Measurements from ENCODE around the gene SPRY2. TPM values are rescaled to one million over a fixed set of nuclear protein-coding genes. Genes with fewer than 3 reads are reported as not detected.

The SPRY2 gene
- total RNA-seq (2014; rRNA removed; shearing (Covaris generic); ENCODE audit: low replicate concordance) = 1.2 and 9.2 TPM in 2 replicates

- DNase-seq (ENCODE audit: low read depth) = peak; percentile 88
- in situ Hi-C loops (cut with HindIII; ENCODE audit: low pct_unique_long_range_greater_than_20kb, low sequenced_read_pairs) = no loop called here
Measured at GRCh38 chr13:80341101-80341755, at the start of gene SPRY2. Gene SPRY2, minus strand, starts transcription at chr13:80341126. Its CDS starts 3,421 bp downstream, at chr13:80337705.

GRCh38 chr13:80390338-80390737, 49.4 kb upstream of the SPRY2 start:
- DNase-seq (ENCODE audit: low read depth) = no peak
- in situ Hi-C loops (cut with HindIII; ENCODE audit: low pct_unique_long_range_greater_than_20kb, low sequenced_read_pairs) = no loop called here

- no peak for DNase-seq (ENCODE audit: low read depth)
- in situ Hi-C loops (cut with HindIII; ENCODE audit: low pct_unique_long_range_greater_than_20kb, low sequenced_read_pairs) = no loop called here
Measured at GRCh38 chr13:80389073-80390038, 48.4 kb upstream of the SPRY2 start.

DNA sequence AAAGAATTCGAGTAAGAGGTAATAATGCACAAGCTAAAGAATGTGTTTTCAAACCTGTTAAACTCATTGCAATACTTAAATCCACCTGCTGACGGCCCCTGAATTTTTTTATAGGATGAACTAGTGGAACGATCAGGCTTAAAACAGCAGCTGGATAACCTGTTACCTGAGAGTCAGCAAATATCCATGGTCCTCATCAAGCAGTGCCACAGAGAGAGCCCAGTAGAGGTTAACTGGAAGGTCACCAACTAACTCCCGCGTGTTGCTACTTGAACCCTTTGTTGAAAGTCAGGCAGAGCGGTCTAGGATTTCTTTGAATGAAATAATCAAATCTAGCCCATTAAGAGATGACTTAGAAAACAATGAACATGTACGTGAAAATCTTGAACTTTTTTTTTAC, 47.6 kb upstream of the SPRY2 start:
- in situ Hi-C loops (cut with HindIII; ENCODE audit: low pct_unique_long_range_greater_than_20kb, low sequenced_read_pairs) = no loop called here
- no peak for DNase-seq (ENCODE audit: low read depth)

DNA sequence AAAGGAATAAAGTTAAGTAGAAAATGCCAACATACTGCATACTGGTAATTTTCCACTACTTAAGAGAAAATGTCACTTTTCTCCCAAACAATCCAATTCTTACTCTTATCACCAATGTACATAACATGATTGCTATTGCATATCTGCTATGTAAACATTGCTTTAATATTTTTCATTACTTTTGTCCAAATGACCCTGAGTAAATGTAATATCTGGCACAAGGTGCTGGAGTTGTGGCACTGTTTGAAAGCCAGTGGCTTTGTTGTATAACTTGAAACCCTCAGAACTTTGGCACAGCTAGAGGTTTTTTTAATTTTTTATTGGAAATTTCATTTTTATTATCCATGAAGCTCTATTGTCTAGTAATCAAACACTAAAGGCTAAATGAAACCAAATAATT, 45.7 kb upstream of the SPRY2 start:
- in situ Hi-C loops (cut with HindIII; ENCODE audit: low pct_unique_long_range_greater_than_20kb, low sequenced_read_pairs) = no loop called here
- no peak for DNase-seq (ENCODE audit: low read depth)

- in situ Hi-C loops (cut with HindIII; ENCODE audit: low pct_unique_long_range_greater_than_20kb, low sequenced_read_pairs) = no loop called here
- no peak for DNase-seq (ENCODE audit: low read depth)
Measured at GRCh38 chr13:80386002-80386401, 45.1 kb upstream of the SPRY2 start.

DNA sequence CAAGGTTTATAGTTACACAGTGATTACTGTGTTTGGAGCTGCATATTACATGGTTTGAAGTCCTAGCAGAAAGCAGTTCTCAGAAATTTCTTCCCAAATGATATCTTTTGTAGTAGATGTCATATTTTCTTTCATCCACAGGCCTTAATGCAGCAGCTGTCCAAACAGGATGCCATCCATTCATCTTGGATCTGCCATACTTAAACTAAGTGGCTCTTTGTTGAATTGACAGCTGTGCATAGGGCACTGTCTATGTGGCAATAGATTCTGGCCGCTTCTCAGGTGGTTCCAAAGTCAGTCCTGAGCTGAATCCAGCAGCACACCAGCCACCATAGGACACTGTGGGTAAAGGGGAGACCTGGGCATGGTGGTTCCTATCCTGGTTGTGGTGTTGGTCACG, 41.6 kb upstream of the SPRY2 start:
- in situ Hi-C loops (cut with HindIII; ENCODE audit: low pct_unique_long_range_greater_than_20kb, low sequenced_read_pairs) = no loop called here
- DNase-seq (ENCODE audit: low read depth) = no peak

DNA sequence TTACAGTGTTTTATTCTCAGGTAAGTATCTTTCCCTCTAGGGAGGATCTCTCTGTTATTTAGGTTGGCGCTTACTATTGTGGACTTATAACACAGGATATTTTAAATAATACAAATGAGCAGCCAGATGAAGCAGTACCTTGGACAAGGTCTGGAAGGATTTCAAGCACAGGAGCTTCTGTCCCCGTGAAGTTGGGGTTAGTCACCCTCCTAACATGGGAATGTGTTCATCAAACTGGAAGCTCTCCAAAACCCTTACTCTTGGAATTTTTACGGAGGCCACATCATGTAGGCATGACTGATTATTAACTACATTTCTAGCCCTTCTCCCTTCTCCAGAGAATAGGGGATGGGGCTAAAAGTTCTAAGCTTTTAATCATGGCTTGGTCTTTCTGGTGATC, 38.3 kb upstream of the SPRY2 start:
- in situ Hi-C loops (cut with HindIII; ENCODE audit: low pct_unique_long_range_greater_than_20kb, low sequenced_read_pairs) = no loop called here
- DNase-seq (ENCODE audit: low read depth) = peak; percentile 44

GRCh38 chr13:80376554-80376953, 35.6 kb upstream of the SPRY2 start:
- in situ Hi-C loops (cut with HindIII; ENCODE audit: low pct_unique_long_range_greater_than_20kb, low sequenced_read_pairs) = no loop called here
- DNase-seq (ENCODE audit: low read depth) = no peak

DNA sequence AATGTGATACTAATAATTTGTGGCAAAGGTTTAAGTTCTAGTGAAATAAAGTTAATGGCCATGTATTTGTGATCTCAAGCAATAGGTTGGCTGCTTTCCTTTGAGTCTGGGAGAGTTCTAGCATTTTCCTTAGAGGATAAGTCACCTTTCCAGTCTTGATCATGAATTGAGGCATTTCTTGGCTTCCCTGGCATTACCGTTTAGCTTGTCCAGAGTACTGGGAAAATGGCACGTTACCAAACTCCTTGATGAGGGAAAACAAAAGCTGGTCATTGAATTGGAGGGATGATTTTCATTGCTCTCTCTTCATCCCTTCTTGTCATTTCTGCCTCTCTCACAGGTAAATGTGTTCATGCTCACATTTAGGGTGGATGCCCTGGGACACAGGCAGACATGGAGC, 34.0 kb upstream of the SPRY2 start:
- DNase-seq (ENCODE audit: low read depth) = no peak
- in situ Hi-C loops (cut with HindIII; ENCODE audit: low pct_unique_long_range_greater_than_20kb, low sequenced_read_pairs) = no loop called here

- DNase-seq (ENCODE audit: low read depth) = no peak
- in situ Hi-C loops (cut with HindIII; ENCODE audit: low pct_unique_long_range_greater_than_20kb, low sequenced_read_pairs) = no loop called here
Measured at GRCh38 chr13:80374444-80374843, 33.5 kb upstream of the SPRY2 start.

DNA sequence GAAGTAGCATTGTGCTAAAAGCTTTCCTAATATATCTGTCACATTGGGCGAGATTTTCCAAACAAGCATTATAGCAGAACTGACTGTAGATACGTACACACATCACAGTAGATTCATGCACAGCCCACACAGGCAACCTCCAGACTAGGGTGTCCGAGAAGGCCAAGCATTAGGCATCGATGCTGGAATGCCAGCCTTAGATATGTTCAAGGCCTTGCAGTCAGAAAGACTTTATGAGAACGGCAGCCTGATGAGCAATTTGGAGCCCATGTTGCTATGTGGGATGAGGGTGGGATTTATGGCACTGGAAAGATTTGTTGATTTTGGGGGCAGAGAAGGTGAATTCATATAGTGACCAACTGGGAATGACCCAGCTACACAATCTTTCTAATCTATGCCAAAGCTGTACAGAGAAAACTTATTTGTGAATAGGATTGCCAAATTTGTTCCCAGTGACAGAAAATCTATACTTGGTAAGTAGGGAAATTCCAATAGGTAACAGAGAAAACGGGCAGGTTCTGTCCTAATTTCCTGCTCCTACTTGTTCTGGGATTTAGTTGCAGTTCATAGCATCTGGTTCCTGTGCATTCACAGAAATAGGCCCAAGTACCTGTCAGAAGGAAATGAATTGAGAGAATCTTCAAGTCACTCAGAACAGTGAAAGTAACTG, 31.0 kb upstream of the SPRY2 start:
- DNase-seq (ENCODE audit: low read depth) = no peak
- in situ Hi-C loops (cut with HindIII; ENCODE audit: low pct_unique_long_range_greater_than_20kb, low sequenced_read_pairs) = no loop called here

- in situ Hi-C loops (cut with HindIII; ENCODE audit: low pct_unique_long_range_greater_than_20kb, low sequenced_read_pairs) = no loop called here
- no peak for DNase-seq (ENCODE audit: low read depth)
Measured at GRCh38 chr13:80367473-80367872, 26.5 kb upstream of the SPRY2 start.

GRCh38 chr13:80363890-80364503, 23.1 kb upstream of the SPRY2 start:
- peak; percentile 21 for DNase-seq (ENCODE audit: low read depth)
- in situ Hi-C loops (cut with HindIII; ENCODE audit: low pct_unique_long_range_greater_than_20kb, low sequenced_read_pairs) = no loop called here

DNA sequence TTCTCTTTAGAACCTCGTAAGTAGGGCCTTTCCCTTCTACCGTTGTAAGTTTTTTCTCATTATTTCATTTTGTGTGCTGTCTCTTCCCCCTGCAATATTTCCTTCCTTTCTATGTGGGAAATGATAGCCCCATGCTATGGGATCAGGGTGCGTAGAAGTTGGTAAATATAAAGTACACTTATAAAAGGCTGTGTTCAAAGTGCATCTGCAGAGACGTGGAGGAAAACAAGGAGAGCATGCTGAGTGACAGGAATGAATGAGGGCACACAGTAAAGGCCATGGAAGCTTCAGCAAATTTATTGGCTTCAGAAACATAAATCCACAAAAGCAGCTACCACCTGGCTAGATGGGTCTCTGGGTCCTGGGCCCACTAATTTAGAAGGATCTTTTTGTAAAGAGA, 21.6 kb upstream of the SPRY2 start:
- no peak for DNase-seq (ENCODE audit: low read depth)
- in situ Hi-C loops (cut with HindIII; ENCODE audit: low pct_unique_long_range_greater_than_20kb, low sequenced_read_pairs) = no loop called here

GRCh38 chr13:80361883-80362327, 21.0 kb upstream of the SPRY2 start:
- in situ Hi-C loops (cut with HindIII; ENCODE audit: low pct_unique_long_range_greater_than_20kb, low sequenced_read_pairs) = no loop called here
- DNase-seq (ENCODE audit: low read depth) = no peak

DNA sequence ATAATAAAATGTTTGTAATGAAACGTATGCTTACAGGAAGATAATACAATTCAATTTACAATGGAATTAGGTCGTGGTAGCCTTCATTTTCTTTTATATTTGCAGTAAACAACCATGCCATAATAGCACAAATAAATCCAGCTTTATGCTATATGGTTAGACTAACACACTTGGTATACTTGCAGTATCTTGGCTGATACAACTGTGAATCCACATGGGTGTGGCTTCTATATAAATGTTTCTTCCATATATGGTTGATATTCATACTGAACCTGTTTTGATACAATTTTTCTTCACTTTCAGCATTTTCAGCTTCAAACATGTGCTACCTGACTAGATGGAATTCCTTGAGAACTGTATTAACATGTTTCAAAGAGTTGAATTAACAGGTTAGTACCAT, 20.4 kb upstream of the SPRY2 start:
- in situ Hi-C loops (cut with HindIII; ENCODE audit: low pct_unique_long_range_greater_than_20kb, low sequenced_read_pairs) = no loop called here

DNA sequence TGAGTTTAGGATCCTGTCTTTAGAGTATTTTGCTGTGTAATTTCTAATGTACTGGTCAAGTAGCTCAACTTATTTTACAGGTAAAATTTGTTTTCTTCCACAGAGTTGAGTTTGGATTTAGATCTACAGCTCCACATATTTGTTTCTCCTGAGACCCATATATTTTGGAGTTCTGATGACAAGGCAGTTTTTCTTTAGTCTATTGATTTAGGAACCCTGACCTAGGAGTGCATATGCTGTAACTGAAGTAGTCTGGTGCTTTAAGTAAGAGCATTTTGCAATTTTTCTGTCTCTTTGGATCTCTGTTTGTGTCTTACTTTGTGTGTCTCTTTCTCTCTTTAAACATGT, 19.5 kb upstream of the SPRY2 start:
- no peak for DNase-seq (ENCODE audit: low read depth)
- in situ Hi-C loops (cut with HindIII; ENCODE audit: low pct_unique_long_range_greater_than_20kb, low sequenced_read_pairs) = no loop called here

More for the DNA sequence above, 20.4 kb upstream of the SPRY2 start:
- DNase-seq (ENCODE audit: low read depth) = no peak
